Glomerular endothelial cell (primary cell): ENCODE measurements around the gene RPL29. TPM values are rescaled to one million over a fixed set of nuclear protein-coding genes. Genes with fewer than 3 reads are reported as not detected.

Experiments
- DNase-seq: peaks from one replicate; pipeline ENCODE4 v3.0.0-alpha.2; 2011; ENCODE audit warnings: low read depth, low spot score; ENCODE audit errors: extremely low read depth
- total RNA-seq: library from RNA; depleted of rRNA; stranded (reverse); fragments of >200 nt; gene quantifications from 2 replicates; pipeline ENCODE4 v1.2.3, GENCODE V29; 2015

The RPL29 gene
- total RNA-seq, 1 donor from 2014 or later, result 1,365 TPM

GRCh38 chr3:52028572-52028971 lies 32.9 kb upstream of the RPL29 start:
- no peak for DNase-seq

- DNase-seq, result no peak
Observed at GRCh38 chr3:52026041-52026440, 30.3 kb upstream of the RPL29 start.

- DNase-seq, result no peak
Observed at GRCh38 chr3:52025453-52025852, 29.8 kb upstream of the RPL29 start.

DNA sequence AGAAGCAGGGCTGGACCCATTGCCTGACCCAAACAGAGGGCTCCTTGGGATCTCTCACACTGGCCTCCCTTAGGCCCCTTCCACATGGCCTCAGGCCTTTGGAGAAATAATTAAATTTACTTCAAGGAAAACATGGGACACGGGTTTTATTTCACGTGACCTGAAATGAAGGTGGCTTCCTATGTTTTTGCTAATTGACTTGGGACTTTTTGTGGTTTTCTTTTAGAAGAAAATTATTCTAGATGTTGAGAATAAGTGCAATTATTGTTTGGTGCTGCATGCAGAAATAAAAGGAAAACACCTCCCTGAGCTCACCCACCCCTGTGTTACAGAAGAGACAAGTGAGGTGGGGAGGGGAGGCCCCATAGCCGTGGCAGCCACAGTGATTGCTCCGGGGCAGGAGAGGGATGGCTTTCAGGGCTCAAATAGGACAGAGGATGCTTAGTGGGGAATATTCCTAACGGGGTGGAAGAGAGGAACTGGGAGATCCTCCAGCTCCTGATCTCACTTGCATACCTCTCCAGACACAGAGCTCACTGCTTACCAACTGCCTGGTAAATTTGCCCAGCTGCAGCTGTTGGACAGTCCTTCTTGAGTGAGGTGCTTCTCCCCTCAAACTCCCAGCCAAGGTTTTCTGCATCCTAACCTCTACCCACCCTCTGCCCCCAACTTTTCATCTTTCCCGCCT lies 29.2 kb upstream of the RPL29 start:
- DNase-seq, result no peak

DNA sequence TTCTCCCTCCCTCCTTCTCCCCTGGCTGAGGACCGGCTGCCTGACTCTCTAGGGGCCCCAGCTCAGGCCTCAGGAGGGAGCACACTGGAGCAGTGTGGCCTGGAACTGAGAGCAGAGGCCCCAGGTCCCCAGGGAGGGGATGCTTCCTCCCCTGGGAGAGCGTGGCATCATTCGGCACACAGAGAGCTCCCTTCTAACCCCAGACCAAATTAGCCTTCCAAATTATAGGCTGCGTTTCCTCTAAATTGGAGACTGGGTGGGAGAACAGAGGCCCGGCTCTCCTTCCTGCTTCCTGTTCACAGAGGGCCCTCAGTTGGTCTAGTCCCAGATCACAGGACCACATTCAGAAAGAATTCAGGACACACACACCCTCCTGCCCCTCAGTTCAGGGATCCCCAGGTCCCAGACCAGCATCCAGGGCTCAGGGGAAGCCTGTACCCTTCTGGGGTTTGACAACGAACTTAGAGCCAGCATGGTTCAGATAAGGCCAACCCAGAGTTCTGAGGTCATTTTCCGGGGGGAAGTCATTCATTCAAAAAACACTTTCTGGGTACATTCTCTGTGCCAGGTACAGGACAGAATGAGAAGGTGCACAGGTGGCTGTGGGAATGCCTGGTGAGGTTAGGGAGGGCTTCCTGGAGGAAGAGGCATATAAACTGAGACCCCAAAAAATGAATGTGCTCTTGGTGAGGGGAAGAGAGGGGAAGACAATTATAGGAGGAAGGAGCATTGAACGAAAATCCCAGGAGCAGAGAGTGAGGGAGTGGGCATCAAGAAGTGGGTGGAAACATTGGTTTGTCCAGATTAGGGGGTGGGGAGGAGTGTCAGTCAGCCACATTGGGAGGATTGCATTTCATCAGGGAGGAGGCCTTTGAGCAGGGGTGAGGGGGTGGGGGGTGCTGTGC lies 28.4 kb upstream of the RPL29 start:
- no peak for DNase-seq

- no peak for DNase-seq
Observed at GRCh38 chr3:52023101-52023770, 27.5 kb upstream of the RPL29 start.

GRCh38 chr3:52022323-52023100 lies 26.8 kb upstream of the RPL29 start:
- DNase-seq, result no peak

GRCh38 chr3:52021489-52022268 lies 26.0 kb upstream of the RPL29 start:
- no peak for DNase-seq

- DNase-seq, result no peak
Observed at GRCh38 chr3:52020796-52021195, 25.1 kb upstream of the RPL29 start.

GRCh38 chr3:52019352-52020080 lies 23.8 kb upstream of the RPL29 start:
- DNase-seq, result no peak

- DNase-seq, result no peak
Observed at GRCh38 chr3:52018319-52019000, 22.8 kb upstream of the RPL29 start.

DNA sequence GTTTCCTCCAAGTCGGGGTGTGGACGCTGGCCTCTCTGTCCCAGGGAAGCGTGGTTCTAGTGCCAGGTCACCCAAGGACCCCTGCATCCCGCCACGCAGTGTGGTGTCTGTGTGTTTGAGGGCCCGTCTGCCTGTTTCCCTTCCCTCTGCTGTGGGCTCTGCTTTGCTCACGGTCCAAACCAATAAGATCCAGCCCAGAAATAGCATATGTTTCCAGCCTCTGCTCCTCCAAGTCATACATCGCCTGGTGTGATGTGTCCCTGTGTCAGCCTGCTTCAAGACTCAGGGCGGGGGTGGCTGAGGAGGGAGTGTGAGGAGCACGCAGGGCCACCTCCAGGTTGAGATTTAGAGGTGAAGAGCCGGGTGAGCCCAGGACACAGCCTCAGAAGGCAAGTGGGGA lies 21.9 kb upstream of the RPL29 start:
- DNase-seq, result no peak

DNA sequence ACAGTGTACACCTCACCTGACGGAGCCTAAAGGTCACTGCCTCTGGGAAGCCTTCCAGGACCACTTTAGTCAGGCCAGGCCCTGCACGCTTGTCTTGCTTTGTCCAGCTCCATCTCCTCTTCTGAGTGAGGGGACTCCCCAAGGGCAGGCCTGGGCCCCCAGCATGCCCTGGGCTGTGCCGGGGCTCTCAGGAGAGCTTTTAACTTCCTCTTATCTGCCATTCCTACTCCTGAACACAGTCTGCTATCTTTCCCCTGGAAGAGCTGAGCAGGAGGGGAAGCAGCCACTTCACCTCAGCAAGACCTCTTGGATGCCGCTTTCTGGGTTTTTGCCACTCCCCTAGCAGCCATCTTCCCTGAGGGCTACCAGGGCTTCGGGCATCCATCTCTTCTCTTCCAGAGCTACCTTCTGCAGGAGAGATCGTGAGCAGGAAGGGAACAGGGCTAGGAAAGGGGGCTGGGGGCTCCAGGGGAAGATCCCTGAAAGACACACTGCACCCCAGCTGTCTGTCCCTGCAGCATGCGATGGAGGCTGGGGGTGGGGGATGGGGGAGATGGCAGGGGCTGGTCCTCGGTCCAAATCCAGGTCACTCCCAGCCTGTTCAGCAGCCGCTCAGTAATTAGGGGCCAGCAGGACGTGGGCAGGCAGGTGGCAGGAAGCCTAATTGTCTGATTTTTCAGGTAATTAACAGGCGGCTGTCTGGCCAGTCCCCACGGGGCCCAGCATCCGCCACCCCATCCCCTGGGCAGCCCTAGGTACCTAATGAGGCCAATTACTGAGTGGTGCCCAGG lies 19.9 kb upstream of the RPL29 start:
- DNase-seq, result no peak

DNA sequence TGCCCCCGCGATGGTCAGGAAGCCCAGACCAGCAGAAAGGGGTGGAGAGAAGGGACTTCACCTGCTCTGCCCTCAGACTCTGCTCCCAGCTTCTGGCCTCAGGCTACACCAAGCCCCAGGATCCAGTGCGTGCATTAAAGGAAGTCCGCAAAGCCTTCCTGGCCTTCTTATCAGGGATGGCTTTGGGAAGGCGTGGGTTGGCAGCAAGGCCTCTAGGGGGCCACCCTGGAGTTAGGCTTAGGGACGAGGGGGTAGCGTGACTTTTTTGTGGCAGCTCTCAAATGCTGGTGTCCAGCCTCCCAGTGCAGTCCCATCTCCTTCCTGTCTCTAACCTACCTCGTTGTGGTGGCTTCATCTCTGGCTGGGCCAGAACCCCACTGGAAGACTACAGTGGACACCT lies 18.9 kb upstream of the RPL29 start:
- DNase-seq, result no peak

DNA sequence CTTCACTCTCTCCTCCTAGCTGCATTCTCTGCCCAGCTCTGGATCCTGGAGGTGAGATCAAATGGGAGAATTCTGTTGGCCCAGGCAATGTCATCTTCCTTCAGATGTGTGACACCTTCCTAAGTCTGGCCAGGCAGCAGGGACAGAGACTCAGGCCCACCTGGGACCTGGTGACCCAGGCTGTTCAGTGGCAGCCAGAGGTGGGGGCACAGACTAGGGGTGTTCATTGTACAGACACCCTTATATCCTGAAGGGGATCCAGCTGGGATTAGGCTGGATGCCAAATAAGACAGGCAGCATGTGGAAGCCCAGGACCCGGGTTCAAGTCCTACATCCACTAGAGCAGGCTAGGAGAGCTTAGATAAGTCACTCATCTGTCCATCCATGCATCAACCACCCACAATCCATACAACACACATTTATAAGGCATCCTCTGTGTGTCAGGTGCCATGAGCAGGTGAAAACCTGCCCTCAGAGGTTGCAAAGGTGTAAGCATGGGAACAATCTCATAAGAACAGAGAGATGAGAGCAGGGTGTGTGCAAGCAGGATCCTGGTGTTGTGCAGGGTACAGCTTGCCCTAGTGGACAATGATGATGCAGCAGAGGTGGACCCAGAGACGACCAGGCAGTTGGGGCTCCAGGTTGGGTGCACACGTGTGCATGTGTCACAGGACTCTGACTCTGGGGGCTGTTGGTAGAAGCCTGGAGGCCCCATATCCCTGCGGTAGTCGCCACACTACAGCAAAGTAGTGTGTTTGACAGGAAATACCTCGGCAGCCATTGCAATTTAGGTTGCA lies 18.3 kb upstream of the RPL29 start:
- no peak for DNase-seq

DNA sequence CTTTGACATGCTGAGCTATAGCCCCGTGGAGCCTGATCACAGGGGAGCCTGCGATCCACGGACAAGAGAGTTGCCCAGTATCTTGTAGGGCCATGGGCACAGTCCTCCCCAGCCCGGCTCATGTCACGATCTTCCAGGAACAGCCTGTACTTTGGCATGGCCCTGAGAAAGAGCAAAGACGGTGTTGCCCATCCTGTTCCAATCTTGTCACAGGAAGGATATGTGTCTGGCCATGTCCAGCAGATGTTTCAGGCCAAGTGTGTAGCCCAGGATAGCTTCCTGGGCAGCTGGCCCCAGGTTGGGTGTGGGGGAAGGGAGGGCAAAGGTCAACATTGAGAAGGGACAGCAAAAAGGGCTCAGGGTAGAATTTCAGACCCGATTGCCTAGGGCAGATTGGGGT lies 17.0 kb upstream of the RPL29 start:
- no peak for DNase-seq

DNA sequence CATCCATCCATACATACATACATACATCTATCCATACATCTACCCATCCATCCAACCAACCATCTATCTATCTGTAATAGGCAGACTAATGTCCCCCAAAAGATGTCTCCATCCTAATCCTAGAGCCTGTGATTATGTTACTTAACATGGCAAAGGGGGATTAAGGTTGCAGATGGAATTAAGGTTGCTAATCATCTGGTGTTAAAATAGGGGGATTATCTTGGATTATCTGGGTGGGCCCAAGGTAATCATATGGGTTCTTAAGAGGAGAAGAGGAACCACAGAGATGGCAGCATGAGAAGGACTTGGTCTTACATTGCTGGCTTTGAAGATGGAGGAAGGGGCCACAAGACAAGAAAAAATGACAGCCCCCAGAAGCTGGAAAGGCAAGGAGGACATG lies 14.7 kb upstream of the RPL29 start:
- DNase-seq, result no peak
